GM23248 (cell line): ENCODE results near the gene GRAPL. TPM values are rescaled to one million over a fixed set of nuclear protein-coding genes. Genes with fewer than 3 reads are reported as not detected.
"Not testable (repeated sequence)": the region's sequence is repeated elsewhere in the genome, so short reads cannot be mapped to it uniquely, and the experiment has no call there.

Source experiments
- DNase-seq: peaks from one replicate; pipeline ENCODE4 v3.0.0-alpha.2; 2015
- H2AFZ ChIP-seq: fragments of 200-600 bp; sonication (generic); 2 replicates; pipeline ENCODE4 v1.6.1; 2016; ENCODE audit warnings: antibody characterized with exemption
- H3F3A ChIP-seq: fragments of 200-600 bp; sonication (generic); 2 replicates; pipeline ENCODE4 v1.6.1; 2016; ENCODE audit warnings: mild to moderate bottlenecking, antibody characterized with exemption, mixed run types; ENCODE audit not compliant: insufficient read depth
- H3K27ac ChIP-seq: fragments of 200-600 bp; sonication (generic); 2 replicates; pipeline ENCODE4 v1.5.1; 2016; ENCODE audit warnings: mild to moderate bottlenecking
- H3K27me3 ChIP-seq: fragments of 200-600 bp; sonication (generic); replicated peaks from 2 replicates; pipeline ENCODE4 v1.6.1; 2016; ENCODE audit warnings: mild to moderate bottlenecking; ENCODE audit not compliant: insufficient read depth
- H3K36me3 ChIP-seq: fragments of 200-600 bp; sonication (generic); 2 replicates; pipeline ENCODE4 v1.6.1; 2016; ENCODE audit warnings: low read depth, mild to moderate bottlenecking
- H3K4me1 ChIP-seq: fragments of 200-600 bp; sonication (generic); 2 replicates; pipeline ENCODE4 v1.6.1; 2016; ENCODE audit warnings: mild to moderate bottlenecking; ENCODE audit not compliant: insufficient read depth
- H3K4me2 ChIP-seq: fragments of 200-600 bp; sonication (generic); one replicate; pipeline ENCODE4 v1.6.1; 2016; ENCODE audit warnings: mild to moderate bottlenecking; ENCODE audit not compliant: unreplicated experiment
- H3K4me3 ChIP-seq: fragments of 200-600 bp; sonication (generic); 2 replicates; pipeline ENCODE4 v1.5.1; 2016; ENCODE audit warnings: mild to moderate bottlenecking
- H3K79me2 ChIP-seq: fragments of 200-600 bp; sonication (generic); 2 replicates; pipeline ENCODE4 v1.6.1; 2016; ENCODE audit warnings: mild to moderate bottlenecking; ENCODE audit not compliant: insufficient read depth
- H3K9ac ChIP-seq: fragments of 200-600 bp; sonication (generic); 2 replicates; pipeline ENCODE4 v1.6.1; 2016; ENCODE audit warnings: mild to moderate bottlenecking
- H3K9me2 ChIP-seq: fragments of 200-600 bp; sonication (generic); 2 replicates; pipeline ENCODE4 v1.6.1; 2016; ENCODE audit warnings: mixed run types, mild to moderate bottlenecking, moderate library complexity; ENCODE audit not compliant: insufficient read depth
- H3K9me3 ChIP-seq: fragments of 200-600 bp; sonication (generic); one replicate; pipeline ENCODE4 v1.6.1; 2017; ENCODE audit warnings: low read depth
- H4K20me1 ChIP-seq: fragments of 200-600 bp; sonication (generic); 2 replicates; pipeline ENCODE4 v1.6.0; 2016; ENCODE audit not compliant: insufficient read depth
- WGBS, 2 experiments: methylation state at CpG; one replicate each; pipeline ENCODE4 v1.1.6; 2015 to 2017; ENCODE audit warnings: low lambda C conversion rate in 2 of 2, low coverage in 1 of 2; ENCODE audit errors: missing lambda C conversion rate in 2 of 2; 5-methylcytosine and 5-hydroxymethylcytosine counted together
- in situ Hi-C: fragments of 300-500 bp; cut with MboI; formaldehyde crosslinking; loops from 2 replicates; pipeline ENCODE4 v1.15.0; 2020
- polyA plus RNA-seq: library from polyadenylated mRNA; unstranded; fragments of >200 nt; fragmentation: Nextera tagmentation; extraction: Ambion mirVana; gene quantifications from 2 replicates; pipeline ENCODE4 v1.2.1, GENCODE V29; 2016
- total RNA-seq: library from RNA; depleted of rRNA; stranded (reverse); fragments of >200 nt; shearing (Covaris generic); gene quantifications from 2 replicates; pipeline ENCODE4 v1.2.3, GENCODE V29; 2014; rRNA removed

The GRAPL gene
- total RNA-seq (not detected in 2 replicates), polyA plus RNA-seq (not detected in 2 replicates)

GRCh38 chr17:19127148-19127980, at the start of gene GRAPL:
Gene GRAPL, plus strand, starts transcription at chr17:19127589. Its CDS starts 31 bp downstream, at chr17:19127620.
- H3K9me2 ChIP-seq, H3K4me1 ChIP-seq, H3F3A ChIP-seq, H3K79me2 ChIP-seq, H3K4me3 ChIP-seq, H3K4me2 ChIP-seq, H2AFZ ChIP-seq, H3K9ac ChIP-seq, H3K27me3 ChIP-seq, DNase-seq, H4K20me1 ChIP-seq, H3K9me3 ChIP-seq, H3K36me3 ChIP-seq, in situ Hi-C loops, H3K27ac ChIP-seq: not testable (repeated sequence)
- no CpG with 5 or more reads among the region's 14 CpGs for WGBS, 2 experiments

DNA sequence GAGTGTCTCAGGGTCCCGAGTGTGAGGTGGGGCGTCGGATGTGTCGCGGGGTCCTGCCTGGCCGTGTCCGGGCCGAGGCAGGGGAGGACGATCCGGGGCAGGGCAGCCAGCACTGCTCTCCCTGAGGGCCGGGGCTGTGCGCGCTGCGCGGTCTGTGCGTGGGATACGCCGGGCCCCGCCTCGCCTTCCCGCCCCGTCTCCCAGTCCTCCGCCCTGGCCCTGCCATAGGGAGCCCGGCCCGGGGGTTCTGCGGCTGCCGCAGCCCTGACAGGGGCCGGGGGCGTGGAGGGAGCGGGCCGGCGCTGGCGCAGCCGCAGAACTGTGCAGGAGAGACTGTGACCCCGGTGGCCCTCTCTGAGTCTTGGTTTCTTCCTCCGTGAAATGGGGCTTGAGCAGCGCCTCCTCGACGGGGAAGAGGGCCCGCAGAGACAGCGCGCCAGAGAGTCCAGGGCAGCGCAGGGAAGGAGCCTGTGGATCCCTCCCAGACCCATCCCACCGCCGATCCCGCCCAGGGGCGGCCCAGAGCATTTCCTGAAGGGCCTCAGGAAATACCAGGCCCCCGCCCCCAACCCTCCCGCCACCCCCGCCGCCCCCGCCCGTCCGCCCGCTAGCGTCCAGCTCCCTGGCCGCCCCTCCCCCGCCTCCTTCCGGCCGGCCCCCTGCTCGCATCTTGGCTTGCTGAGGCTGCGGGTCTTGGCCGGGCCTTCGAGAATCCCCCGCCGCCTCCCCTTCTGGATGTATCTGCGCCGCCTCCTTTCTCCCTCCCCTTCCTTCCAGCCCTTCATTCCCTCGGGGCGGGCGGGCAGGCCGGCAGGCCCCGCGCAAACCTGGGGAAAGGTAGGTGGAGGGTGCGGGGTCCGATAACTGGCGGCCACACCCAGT, 38.3 kb upstream of the GRAPL start:
- DNase-seq, H2AFZ ChIP-seq, H3K36me3 ChIP-seq, H3F3A ChIP-seq, H3K4me2 ChIP-seq, H3K79me2 ChIP-seq, H3K4me3 ChIP-seq, H3K4me1 ChIP-seq, H3K9ac ChIP-seq, H3K27ac ChIP-seq, H4K20me1 ChIP-seq, H3K9me3 ChIP-seq, H3K9me2 ChIP-seq, in situ Hi-C loops, H3K27me3 ChIP-seq: not testable (repeated sequence)
- no CpG with 5 or more reads among the region's 77 CpGs for WGBS, 2 experiments

- not testable (repeated sequence) for H3K4me3 ChIP-seq, H3K9me3 ChIP-seq
- no CpG with 5 or more reads among the region's 13 CpGs for WGBS, 2 experiments
Observed at GRCh38 chr17:19090058-19090772, 37.2 kb upstream of the GRAPL start.

GRCh38 chr17:19092737-19093683, 34.4 kb upstream of the GRAPL start:
- Histone ChIP-seq H3K9ac (peak overlapping the region; percentile 69), H3K4me2 (peak overlapping the region; percentile 41), H3K27ac (peak overlapping the region; percentile 70), H3K4me3 (0 out of 2 replicates have a peak overlapping the region, but pooled peaks have one; percentile 7), H2AFZ (peak overlapping the region; percentile 78)
- H3K27me3 ChIP-seq, H3K4me1 ChIP-seq, H3K79me2 ChIP-seq, H3K9me3 ChIP-seq, DNase-seq, in situ Hi-C loops, H4K20me1 ChIP-seq, H3K9me2 ChIP-seq, H3F3A ChIP-seq, H3K36me3 ChIP-seq: not testable (repeated sequence)
- 11 to 30% methylated on average over 10 to 12 of the region's 15 CpGs for whole genome bisulfite sequencing, 2 experiments

More at GRCh38 chr17:19090058-19090772, 37.2 kb upstream of the GRAPL start:
- H3K4me1 ChIP-seq, in situ Hi-C loops, H2AFZ ChIP-seq, H3K4me2 ChIP-seq, H3F3A ChIP-seq, H4K20me1 ChIP-seq, H3K9ac ChIP-seq, DNase-seq, H3K27me3 ChIP-seq, H3K27ac ChIP-seq, H3K79me2 ChIP-seq, H3K9me2 ChIP-seq, H3K36me3 ChIP-seq: not testable (repeated sequence)

- H3K36me3 ChIP-seq, DNase-seq, H3K4me1 ChIP-seq, H3K79me2 ChIP-seq, H3K27me3 ChIP-seq, H3K9me3 ChIP-seq, H4K20me1 ChIP-seq, H3K9me2 ChIP-seq, H3F3A ChIP-seq, in situ Hi-C loops: not testable (repeated sequence)
- H3K27ac ChIP-seq, result peak overlapping the region; percentile 70
- peak overlapping the region; percentile 41 for H3K4me2 ChIP-seq
- H3K9ac ChIP-seq, result peak overlapping the region; percentile 69
- peak overlapping the region; percentile 78 for H2AFZ ChIP-seq
- 0 out of 2 replicates have a peak overlapping the region, but pooled peaks have one; percentile 7 for H3K4me3 ChIP-seq
- WGBS, 2 experiments, result 57 to 61% methylated on average over 5 to 6 of the region's 15 CpGs
Observed at GRCh38 chr17:19093684-19094438, 33.5 kb upstream of the GRAPL start.

- H3K79me2 ChIP-seq, H3K9ac ChIP-seq, DNase-seq, H3K27me3 ChIP-seq, H3K4me2 ChIP-seq, H3K9me3 ChIP-seq, H3K4me1 ChIP-seq, H3K4me3 ChIP-seq, in situ Hi-C loops, H4K20me1 ChIP-seq, H3K9me2 ChIP-seq, H3K27ac ChIP-seq, H3F3A ChIP-seq, H3K36me3 ChIP-seq, H2AFZ ChIP-seq: not testable (repeated sequence)
- 40 to 46% methylated on average over 3 of the region's 6 CpGs for WGBS, 2 experiments
Observed at GRCh38 chr17:19108517-19108916, 18.9 kb upstream of the GRAPL start.
